ENCODE results near the gene TM2D1. TPM values are rescaled to one million over a fixed set of nuclear protein-coding genes. Genes with fewer than 3 reads are reported as not detected.

The TM2D1 gene
- polyA plus RNA-seq, 1 experiment = 56.5 TPM

GRCh38 chr1:61743716-61744580 is 19.0 kb upstream of the TM2D1 start:
- Histone ChIP-seq H3K9me3 (ENCODE audit: control insufficient read depth, insufficient read depth, low read length) (no peaks in the 10 kb centered on the region; the same call in 1 of the 2 replicates), H3K27me3 (ENCODE audit: control insufficient read depth, insufficient read depth, low read length) (no peaks in the 10 kb centered on the region), H3K4me3 (ENCODE audit: low read depth, low read length) (no peak overlapping the region), H3K27ac (ENCODE audit: low read depth, low read length) (no peak overlapping the region)
- no peak for TF ChIP-seq CTCF (IDR thresholded peaks at IDR 0.05; ENCODE audit: low read depth, low read length)
- ChIA-PET POLR2A (interaction anchor here (0.6 kb wide), 1 partner anchor 108 kb away, joined by 5 read pairs; no protein-coding TSS in a partner anchor), CTCF (interaction anchor here (0.7 to 1.4 kb wide), 3 partner anchors 31 to 666 kb away, joined by 4 to 6 read pairs (median 4); no protein-coding TSS in a partner anchor)
- DNase-seq (ENCODE audit: low read depth, low spot score) = no peak

GRCh38 chr1:61743431-61743705 is 18.4 kb upstream of the TM2D1 start:
- Histone ChIP-seq H3K9me3 (ENCODE audit: control insufficient read depth, insufficient read depth, low read length) (no peaks in the 10 kb centered on the region; the same call in 1 of the 2 replicates), H3K27me3 (ENCODE audit: control insufficient read depth, insufficient read depth, low read length) (no peaks in the 10 kb centered on the region), H3K27ac (ENCODE audit: low read depth, low read length) (no peak overlapping the region), H3K4me3 (ENCODE audit: low read depth, low read length) (peak overlapping the region; percentile 67)
- ChIA-PET CTCF (interaction anchor here (0.7 to 1.4 kb wide), 2 partner anchors 32 to 665 kb away, joined by 4 read pairs; no protein-coding TSS in a partner anchor), POLR2A (interaction anchor here (0.6 kb wide), 1 partner anchor 108 kb away, joined by 5 read pairs; no protein-coding TSS in a partner anchor)
- TF ChIP-seq CTCF (IDR thresholded peaks at IDR 0.05; ENCODE audit: low read depth, low read length) = no peak
- no peak for DNase-seq (ENCODE audit: low read depth, low spot score)

GRCh38 chr1:61742620-61743430 is 17.9 kb upstream of the TM2D1 start:
- ChIA-PET CTCF (interaction anchor here (1.4 kb wide), 1 partner anchor 665 kb away, joined by 4 read pairs; no protein-coding TSS in a partner anchor), POLR2A (interaction anchor here (0.6 kb wide), 1 partner anchor 109 kb away, joined by 5 read pairs; no protein-coding TSS in a partner anchor)
- Histone ChIP-seq H3K27ac (ENCODE audit: low read depth, low read length) (no peak overlapping the region), H3K27me3 (ENCODE audit: control insufficient read depth, insufficient read depth, low read length) (no peaks in the 10 kb centered on the region), H3K9me3 (ENCODE audit: control insufficient read depth, insufficient read depth, low read length) (no peaks in the 10 kb centered on the region; the same call in 1 of the 2 replicates), H3K4me3 (ENCODE audit: low read depth, low read length) (peak overlapping the region; percentile 67)
- no peak for TF ChIP-seq CTCF (IDR thresholded peaks at IDR 0.05; ENCODE audit: low read depth, low read length)
- DNase-seq (ENCODE audit: low read depth, low spot score) = no peak

- no peak for DNase-seq (ENCODE audit: low read depth, low spot score)
- no peaks in the 10 kb centered on the region; the same call in 1 of the 2 replicates for H3K9me3 ChIP-seq (ENCODE audit: control insufficient read depth, insufficient read depth, low read length)
- H3K4me3 ChIP-seq (ENCODE audit: low read depth, low read length) = peak within 1 kb of the TSS; percentile 67
- no peaks in the 10 kb centered on the region for H3K27me3 ChIP-seq (ENCODE audit: control insufficient read depth, insufficient read depth, low read length)
- ChIA-PET POLR2A (no interaction called here), CTCF (no interaction called here)
- H3K27ac ChIP-seq (ENCODE audit: low read depth, low read length) = no peak within 1 kb of the TSS
- TF ChIP-seq CTCF (IDR thresholded peaks at IDR 0.05; ENCODE audit: low read depth, low read length) = no peak
Measured at GRCh38 chr1:61741711-61742619, 17.0 kb upstream of the TM2D1 start, which contains the start of gene PATJ. Gene PATJ, plus strand, starts transcription at chr1:61742480. Its CDS starts 20,413 bp downstream, at chr1:61762893.

Data from AG04450 (cell line).